Hematopoietic multipotent progenitor cell (in vitro differentiated cells): Measurements from ENCODE around the gene AKT1. TPM values are rescaled to one million over a fixed set of nuclear protein-coding genes. Genes with fewer than 3 reads are reported as not detected.
A peak's percentile ranks its signal among the peaks of the same experiment; 100 is the strongest.

Experiments
- DNase-seq, 3 donors: peaks; one replicate each; pipeline ENCODE4 v3.0.0-alpha.2; 2011 to 2015; ENCODE audit warnings: low read depth in 2 of 3, low spot score in 2 of 3
- total RNA-seq: library from RNA; depleted of rRNA; stranded (reverse); fragments of >200 nt; gene quantifications from one replicate; pipeline ENCODE4 v1.2.3, GENCODE V29; 2012

Gene AKT1
- total RNA-seq, 1 donor: 130 TPM

DNA sequence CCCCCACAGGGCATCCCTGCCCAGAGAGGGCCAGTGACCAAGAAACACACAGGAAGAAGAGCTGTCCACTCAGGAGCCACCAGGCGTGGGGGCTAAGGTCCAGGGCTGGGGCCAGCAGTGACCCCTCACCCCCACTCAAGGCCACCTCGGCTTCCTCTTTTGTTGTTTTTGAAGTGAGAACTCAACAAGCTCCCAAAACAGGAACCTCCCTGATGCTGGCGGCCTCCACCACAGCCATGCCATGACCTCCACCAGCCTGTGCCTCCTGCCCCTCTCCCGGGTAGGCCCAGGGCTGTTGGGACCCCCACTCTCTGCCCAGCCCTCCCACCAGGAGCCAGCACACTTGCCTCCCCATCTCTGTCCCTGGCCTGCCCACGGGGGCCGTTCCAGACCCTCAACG lies 7.8 kb downstream of the AKT1 start:
- peak in 1 of 3 donors; percentile 62 for DNase-seq

DNA sequence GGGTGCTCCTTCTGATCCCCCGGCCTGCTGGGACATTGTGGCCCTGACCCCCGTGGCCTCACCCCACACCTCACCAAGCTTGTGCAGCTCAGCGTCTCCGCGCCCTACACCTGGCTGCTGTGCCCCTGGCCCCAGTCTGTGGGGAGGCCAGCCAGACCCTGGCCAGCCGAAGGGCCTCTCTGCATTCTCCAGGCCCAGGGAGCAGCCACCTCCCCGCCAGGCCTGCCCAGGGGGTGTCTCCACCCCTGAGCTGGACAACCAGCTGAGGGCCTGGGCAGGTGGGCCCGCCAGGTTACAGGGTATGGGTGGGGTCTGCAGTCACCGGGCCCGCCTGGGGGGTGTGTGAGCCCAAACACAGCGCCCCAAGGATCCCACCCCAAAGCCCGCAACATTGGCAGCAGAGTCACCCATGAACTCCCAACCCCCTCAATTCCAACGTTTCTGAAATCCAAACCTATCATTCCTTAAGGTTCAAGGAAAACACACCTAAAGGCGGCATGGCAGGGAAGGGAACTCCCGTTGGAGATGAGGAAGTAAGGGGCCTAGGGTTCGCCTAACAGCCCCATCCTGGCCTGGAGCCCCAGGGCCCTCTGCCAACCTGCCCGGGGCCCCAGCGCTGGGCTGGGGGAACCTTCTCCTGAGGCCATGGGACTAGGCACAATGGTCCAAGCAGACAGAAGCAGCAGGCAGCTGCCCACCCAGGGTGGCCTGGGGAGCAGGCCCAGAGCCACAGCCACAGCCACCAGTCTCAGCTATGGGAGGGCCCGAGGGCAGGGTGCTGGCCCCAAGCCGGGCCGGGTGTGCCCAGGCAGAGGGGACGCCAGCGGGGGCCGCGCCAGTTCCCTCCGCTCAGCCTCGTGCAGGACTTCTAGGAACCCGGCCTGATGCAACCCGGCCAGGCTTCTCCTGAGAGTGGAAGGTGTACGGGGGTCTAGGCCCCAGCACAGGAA lies 8.5 kb downstream of the AKT1 start:
- no peak for DNase-seq

DNA sequence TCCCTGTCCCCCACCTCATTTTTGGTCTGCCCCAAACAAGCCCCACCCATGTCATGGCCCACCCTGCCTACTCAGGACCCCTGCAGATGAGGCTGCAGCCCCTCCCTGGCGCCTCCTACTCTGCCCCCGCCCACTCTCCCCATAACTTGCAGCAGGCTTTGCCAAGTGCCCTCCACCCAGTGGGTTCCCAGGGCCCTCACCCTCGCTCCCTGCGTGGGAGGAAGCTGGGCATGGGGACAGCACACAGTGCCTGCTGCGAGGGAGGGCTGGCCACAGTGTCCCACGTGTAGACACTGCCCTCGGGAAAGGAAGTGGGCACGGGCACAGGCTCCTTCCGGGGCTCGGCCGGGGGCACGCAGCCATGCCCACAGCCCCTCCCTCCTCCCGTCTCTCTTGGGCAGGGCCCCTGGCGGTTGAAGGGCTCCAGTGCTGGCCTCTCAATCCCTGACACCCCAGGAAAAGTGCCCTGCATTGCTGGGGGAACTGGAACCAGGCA lies 9.4 kb downstream of the AKT1 start:
- DNase-seq: peak in 2 of 3 donors; percentile 43 to 50

DNA sequence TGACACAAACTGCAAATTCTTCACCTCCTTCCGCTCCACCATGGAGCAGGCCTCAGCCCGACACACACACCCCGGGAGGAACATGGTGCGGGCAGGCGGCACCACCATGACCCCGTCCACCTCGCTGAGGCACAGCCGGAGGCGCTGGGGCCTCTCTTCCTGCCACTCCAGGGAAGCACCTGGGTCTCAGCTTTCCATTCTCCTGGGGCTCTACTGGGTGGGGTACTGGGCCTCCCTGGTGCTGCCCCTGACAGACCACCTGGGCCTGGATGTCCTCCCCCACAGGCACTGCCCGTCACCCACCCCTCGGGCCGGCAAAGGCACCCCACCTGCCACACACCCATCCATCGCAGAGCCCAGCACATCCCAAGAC lies 9.9 kb downstream of the AKT1 start:
- no peak for DNase-seq

DNA sequence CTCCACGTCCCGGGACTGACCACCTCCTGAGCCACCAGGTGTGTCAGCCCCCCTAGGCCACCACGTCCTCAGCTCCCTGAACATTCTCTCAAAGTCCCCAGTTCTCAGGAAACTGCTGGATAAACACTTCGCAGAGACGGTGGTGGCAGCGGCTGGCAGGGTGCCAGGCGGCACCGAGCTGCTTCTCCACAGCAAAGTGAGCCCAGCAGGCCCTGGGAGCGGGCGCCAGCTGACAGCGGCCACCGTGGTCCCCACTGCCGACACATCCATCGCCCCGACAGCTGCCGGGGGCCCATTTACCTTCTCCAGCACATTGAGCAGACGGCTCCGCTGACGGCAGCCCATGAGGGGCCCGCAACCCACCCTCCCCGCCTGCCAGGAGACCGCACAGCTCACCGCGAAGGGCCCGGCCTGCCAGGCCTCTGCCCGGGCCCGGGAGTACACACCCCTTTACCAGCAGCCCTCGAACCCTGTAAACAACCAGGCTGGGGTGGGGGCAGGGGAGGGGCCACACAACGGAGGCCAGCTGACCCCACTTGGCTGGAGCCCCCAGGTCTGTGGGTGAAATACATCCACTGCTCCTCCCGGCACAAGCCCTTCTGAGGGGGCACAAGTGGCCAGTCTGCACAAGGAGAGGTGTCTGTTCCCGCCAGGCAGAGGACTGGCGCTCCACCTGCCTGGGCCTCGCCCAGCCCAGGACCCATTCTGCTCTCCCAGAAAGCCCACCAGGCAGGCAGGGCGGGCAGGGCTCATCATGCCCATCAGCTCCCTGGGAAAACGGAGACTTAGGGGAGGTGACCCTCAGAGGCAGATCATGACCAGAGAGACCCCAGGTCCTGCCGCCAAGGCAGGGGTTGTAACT lies 10.5 kb downstream of the AKT1 start:
- peak in 1 of 3 donors; percentile 30 for DNase-seq

DNA sequence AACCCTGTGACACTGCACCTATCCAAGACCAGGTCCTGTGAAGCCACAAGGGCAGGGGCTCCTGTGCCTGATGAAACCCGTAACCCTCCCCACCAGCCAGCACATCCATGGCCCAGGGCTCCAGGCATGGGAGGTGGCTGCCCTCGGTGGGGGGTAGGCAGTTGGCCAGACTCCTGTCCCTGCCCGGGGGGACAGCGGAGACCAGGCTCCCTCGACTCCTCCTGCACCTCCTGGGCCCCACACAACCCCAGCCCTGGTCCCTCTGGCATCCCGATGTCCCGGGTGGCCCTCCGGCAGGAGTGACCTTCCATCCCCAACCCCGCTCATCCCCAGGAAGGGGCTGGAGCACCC lies 11.4 kb downstream of the AKT1 start:
- no peak for DNase-seq

DNA sequence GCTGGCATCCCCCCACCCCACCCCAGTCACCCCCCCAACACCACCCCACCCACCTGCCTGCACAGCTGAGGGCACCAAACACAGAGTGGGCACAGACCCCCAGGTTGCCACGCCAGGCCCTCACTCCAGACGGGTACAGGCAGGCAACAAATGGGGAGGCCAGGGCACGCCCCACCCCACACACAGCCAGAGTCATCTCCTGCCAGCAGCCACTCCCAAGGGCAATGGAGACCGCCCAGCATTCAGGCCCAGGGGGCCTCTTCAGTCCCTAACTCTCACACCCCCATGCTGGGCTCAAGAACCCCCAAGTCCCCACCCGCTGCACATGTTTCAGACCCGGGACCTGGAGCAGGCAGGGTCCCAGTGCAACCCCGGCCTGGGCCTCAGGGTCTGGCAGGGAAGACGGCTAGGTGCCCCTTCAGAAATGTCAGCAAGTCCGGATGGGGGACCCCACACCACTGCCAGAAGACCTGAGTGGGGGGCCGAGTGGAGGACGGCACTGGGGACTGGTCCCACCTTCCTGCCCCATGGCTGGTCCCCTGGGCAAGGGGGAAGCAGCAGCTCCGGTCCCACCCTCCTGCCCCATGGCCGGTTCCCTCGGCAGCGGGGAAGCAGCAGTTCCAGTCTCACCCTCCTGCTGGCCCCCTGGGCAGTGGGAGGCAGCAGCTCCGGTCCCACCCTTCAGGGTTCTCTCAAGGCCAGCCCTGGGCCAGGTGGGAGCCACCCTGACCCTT lies 11.9 kb downstream of the AKT1 start:
- DNase-seq: no peak

DNA sequence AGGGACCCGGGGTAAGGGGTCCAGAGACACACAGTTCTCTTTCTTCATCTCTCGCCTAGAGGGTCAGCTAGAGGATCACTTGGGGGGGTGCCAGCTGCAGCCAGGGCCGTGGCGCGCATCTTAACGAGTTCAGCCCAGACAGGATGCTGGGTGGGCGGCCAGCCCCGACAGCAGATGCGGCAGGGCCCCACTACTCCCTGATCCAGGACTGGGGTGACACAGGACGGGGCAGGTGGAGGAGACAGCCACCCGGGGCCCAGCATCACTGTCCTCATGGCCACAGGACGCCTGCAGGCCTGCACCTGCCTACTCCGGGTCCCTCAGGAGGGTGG lies 12.8 kb downstream of the AKT1 start:
- no peak for DNase-seq

DNA sequence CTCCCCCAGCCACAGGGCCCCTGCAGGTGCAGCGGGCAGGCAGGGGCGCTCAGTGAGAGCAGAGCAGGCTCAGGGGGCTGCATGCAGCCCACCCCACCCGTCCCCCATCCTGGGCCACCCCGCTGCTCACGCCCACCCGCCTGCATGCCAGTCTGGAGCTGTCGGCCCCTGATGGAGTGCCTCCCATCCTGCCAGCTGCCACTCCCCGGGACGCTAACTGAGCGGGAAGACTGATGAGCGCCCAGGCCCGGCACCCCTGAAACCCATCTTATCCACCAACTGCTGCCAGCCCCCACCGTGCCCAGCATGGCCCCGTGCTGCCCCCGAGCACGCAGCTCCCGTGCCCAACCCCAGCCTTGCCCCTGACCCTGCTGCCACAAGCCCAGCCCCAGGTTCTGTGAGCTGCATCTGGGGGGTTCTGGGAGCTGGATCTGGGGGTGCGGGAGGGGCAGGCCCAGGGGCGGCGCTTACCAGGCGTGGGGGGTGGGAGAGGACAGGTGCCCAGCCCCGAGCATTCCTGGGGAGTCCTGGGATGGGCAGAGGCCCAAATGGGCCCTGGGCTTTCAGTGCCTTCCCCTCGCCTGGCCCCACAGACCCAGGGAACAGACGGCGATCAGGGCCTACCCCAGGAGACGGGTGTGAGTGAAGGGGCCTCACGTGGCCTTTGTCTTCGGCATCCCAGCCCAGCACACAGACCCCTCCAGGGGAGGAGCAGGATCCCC lies 13.3 kb downstream of the AKT1 start:
- no peak for DNase-seq

DNA sequence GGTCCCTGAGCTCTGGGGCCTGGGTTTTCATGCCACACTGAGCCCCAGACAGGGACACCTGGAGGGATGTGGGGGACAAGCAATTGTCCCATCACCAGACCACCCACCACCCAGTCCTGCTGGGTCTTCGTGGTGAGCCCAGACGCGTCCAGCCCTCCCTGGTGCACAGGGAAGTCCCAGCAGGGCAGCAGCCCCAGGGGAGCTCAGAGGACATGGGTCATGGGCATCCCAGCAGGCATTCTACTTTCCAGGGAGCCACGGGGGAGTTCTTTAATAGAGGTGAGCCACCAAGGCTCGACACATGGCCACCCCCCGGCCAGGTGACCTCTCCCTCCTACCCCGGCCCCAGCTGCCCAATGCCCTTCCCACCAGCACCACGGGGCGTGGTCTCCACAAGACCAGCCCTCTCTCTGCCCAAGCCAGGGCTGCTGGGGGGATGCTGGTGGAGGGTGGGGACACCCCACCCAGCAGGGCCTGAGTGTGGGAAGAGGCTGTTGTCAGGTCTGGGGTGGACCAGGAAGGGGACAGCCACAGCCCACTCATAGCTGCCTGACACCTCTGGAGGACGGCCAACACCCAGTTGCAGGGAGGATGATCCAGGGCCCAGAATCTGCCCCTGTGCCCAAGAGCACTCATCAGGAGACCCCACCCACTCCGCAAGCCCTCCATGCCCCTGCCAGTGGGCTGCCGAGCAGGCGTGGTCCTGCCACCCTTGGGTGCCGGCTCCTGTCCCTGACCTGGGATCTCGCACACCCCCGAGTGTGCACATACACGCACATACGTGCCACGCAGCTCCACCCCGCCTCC lies 14.1 kb downstream of the AKT1 start:
- no peak for DNase-seq

DNA sequence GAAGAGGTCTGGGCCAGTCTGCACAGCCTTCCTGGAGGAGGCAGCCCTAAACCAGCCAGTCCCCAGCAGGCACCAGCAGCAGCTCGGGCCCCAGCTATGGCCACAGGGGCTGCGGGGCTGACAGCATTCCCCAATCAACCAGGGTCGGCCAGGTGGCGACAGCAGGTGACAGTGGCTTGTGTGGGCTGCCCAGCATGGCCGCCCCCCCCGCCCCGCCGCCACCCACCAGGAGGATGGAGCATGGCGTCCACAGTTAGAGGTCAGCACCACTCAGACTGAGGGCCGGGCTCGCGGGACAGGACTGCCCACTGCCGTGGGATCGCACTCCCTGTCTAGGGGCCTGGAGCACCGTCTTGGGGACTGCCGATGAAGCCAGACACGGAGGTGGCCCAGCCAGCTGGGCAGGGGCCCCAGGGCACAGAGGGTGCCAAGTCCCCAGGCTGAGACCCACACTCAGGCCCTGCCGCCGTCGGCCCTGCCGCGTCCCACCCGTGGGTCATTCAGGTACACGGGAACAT lies 15.0 kb downstream of the AKT1 start:
- no peak for DNase-seq

DNA sequence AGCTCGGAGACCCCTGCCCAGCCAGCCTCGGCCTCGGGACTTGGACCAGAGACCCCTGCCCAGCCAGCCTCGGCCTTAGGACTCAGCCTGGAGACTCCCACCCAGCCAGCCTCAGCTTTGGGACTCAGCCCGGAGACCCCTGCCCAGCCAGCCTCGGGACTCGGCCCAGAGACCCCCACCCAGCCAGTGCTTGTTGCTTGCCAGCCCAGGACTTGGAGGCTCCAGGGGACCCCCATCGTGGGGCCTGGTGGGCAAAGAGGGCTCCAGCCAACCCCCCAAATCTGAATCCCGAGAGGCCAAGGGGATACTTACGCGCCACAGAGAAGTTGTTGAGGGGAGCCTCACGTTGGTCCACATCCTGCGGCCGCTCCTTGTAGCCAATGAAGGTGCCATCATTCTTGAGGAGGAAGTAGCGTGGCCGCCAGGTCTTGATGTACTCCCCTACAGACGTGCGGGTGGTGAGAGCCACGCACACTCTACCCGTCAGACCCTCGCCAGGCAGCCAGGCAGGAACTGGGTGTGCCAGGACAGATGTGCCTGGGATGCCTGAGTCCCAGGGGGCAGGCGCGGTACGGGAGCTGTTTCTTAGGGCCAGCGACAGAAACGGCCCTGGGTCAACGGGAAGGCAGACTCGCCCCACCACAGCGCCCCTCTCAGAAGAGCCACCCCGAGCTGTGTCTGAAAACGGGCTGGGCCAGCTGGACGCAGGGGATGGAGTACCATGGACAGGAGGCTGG lies 15.6 kb downstream of the AKT1 start:
- DNase-seq: no peak

DNA sequence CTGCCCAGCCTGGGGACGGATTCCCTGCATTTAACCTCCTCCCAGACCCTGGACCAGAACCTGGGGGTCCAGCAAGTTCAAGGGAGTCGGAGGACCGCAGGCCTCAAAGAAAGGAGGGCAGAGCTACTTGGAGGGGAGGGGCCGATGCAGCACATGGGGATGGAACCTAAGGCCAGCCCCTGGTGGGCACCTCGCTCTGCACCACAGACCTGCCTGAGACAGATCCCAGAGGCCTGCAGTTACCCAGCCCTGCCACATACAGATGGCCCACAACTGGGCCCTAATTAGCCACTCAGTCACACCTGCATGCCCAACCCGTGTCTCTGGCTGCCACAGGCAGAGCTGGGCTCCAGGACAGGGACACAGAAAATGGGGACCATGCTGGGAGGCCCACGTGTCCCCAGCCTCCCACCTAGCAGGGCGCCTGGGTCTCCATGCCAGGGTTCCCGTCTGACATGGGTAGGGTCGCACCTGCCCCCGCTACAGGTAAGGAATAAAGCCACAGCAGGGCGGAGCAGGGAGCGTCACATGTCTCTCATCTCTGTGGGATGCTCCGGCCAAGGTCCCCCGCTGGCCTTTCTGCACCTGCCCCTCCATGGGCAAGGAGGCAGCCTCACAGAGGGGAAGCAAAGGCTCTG lies 16.7 kb downstream of the AKT1 start:
- DNase-seq: no peak

DNA sequence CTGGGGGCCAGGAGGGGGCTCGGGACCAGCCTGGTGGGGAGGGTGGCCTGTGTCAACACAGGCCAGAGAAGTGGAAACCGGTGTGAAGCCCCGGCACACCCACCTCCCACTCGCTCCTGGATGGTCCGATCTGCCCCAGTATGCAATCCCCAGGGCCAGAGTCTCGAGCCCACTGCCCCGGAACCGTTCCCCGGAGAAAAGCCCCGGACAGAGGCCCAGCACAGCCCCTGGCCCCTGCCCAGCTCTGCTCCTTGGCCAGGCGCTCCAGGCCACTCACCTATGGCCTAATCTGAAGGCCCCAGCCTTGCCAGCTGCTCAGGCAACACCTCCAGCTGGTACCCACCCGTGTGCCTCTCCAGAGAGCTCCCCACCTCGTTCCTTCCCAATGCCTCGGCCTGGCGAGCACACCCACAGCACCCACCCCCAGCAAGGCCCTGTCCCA lies 17.7 kb downstream of the AKT1 start:
- DNase-seq: no peak

DNA sequence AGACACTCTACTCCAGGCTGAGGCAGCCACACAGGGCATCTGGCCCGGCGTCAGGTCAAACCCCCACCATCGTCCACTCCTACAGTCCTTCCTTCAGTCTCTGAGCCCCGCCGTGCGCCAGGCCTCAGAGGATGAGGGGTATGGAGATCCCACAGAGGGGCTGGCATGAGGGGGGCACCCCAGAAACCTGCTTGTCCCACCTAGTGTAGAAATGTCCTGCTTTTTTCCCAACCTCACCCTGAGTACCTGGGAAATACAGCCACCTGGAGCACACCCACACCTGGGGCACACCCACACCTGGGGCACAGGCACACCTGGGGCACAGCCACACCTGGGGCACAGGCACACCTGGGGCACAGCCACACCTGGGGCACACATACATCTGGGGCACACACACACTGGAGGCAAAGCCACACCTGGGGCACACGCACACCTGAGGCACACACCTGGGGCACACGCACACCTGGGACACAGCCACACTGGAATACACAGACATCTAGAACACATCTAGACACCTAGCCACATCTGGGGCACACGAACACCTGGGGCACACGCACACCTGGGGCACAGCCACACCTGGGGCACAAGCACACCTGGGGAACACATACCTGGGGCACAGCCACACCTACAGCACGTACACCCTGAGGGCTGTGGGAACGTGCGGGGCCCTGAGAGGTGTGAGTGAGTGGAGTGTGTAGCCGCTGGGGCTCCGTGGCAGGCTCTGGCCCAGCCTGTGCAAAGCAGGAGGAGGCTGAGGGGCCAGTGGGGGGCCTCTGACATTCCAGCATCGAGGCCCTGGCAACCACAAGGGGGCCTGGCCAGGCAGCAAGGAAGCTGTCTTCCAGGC lies 18.4 kb downstream of the AKT1 start:
- no peak for DNase-seq

DNA sequence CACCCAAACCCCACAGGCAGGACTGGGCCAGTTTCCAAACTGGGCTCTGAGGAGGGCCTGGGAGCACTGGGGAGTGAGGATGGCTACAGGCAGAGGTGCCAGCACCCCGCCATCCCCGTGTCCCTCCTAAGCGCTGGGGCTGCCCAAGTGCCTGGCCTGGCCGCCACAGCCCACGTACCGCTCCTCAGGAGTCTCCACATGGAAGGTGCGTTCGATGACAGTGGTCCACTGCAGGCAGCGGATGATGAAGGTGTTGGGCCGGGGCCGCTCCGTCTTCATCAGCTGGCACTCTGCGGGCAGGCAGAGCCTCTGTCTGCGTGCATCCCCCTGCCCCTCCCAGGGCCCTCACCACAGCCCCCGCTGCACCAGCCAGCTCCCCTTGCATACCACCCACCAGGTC lies 19.1 kb downstream of the AKT1 start:
- no peak for DNase-seq

DNA sequence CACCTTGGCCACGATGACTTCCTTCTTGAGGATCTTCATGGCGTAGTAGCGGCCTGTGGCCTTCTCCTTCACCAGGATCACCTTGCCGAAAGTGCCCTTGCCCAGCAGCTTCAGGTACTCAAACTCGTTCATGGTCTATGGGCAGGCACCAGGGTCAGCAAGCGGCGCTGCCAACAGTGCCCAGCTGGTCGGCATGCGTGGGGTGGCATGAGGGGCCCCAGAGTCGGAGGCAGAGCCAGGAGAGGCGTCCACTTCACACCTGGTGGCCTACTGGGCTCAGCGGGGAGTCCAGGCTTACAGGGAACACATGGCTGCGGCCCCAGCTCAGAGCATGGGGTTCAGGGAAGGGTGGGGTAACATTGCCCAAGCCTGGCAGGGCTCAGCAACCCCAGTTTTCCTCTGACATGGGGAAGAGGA lies 20.5 kb downstream of the AKT1 start:
- no peak for DNase-seq
